ENCODE measurements around the gene PAN3.

PAN3 gene

DNA sequence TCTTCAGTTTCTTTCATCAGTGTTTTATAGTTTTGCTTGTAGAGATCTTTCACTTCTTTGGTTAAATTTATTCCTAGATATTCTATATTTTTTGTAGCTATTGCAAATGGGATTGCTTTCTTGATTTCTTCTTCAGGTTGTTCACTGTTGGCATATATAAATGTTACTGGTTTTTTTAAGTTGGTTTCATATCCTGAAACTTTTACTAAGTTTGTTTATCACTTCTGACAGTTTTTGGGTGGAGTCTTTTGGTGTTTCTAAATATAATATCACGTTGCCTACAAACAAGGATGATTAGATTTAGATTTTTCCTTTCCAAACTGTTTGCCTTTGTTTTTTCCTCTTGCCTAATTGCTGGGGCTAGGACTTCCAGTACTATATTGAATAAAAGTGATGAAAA, 109.7 kb downstream of the PAN3 start:
- no peak overlapping the region for H3K27ac ChIP-seq
- TF ChIP-seq, protein P1, sequence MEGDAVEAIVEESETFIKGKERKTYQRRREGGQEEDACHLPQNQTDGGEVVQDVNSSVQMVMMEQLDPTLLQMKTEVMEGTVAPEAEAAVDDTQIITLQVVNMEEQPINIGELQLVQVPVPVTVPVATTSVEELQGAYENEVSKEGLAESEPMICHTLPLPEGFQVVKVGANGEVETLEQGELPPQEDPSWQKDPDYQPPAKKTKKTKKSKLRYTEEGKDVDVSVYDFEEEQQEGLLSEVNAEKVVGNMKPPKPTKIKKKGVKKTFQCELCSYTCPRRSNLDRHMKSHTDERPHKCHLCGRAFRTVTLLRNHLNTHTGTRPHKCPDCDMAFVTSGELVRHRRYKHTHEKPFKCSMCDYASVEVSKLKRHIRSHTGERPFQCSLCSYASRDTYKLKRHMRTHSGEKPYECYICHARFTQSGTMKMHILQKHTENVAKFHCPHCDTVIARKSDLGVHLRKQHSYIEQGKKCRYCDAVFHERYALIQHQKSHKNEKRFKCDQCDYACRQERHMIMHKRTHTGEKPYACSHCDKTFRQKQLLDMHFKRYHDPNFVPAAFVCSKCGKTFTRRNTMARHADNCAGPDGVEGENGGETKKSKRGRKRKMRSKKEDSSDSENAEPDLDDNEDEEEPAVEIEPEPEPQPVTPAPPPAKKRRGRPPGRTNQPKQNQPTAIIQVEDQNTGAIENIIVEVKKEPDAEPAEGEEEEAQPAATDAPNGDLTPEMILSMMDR (conservative IDR thresholded peaks at IDR 0.05) = no peak

- H3K27ac ChIP-seq = no peak overlapping the region
- TF ChIP-seq, protein P1 (conservative IDR thresholded peaks at IDR 0.05) = no peak
These were observed 112.2 kb downstream of the PAN3 start for GRCh38 chr13:28250542-28250941.

- TF ChIP-seq, protein P1 (conservative IDR thresholded peaks at IDR 0.05) = no peak
- H3K27ac ChIP-seq = no peak overlapping the region
These were observed 113.1 kb downstream of the PAN3 start for GRCh38 chr13:28251466-28251865.

DNA sequence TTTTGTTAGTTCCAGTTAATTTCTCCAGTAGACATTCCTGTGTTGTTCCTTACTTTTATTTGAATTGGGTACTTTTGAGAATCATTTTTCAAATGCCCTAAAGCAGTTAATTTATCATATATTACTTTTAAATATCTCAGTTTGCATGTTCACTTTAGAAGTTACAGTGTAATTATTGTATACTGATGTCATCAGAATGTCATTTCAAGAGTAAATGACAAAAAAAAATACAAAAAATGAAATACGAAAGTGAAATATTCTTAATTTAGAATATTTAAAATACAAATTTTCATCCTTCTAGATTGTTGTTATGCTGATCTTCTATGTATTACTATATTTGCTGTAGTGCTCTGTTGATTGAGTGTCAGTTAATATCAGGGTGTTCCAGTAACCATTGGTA, 114.2 kb downstream of the PAN3 start:
- TF ChIP-seq, protein P1 (conservative IDR thresholded peaks at IDR 0.05) = no peak
- no peak overlapping the region for H3K27ac ChIP-seq

DNA sequence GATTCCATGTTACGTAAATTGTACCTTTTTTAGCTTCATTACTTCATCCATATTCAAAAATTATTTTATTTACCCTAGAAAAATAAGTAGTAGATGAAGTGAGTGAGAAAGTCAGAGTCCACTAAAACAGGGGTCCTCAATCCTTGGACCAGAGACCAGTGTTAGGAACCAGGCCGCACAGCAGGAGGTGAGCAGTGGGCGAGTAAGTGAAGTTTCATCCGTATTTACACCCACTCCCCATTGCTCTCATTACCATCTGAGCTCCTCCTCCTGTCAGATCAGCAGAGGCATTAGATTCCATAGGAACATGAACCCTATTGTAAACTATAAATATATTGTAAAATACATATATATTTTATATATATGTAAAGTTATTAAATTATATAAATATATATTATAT, 119.0 kb downstream of the PAN3 start:
- no peak overlapping the region for H3K27ac ChIP-seq
- TF ChIP-seq, protein P1 (conservative IDR thresholded peaks at IDR 0.05) = no peak

DNA sequence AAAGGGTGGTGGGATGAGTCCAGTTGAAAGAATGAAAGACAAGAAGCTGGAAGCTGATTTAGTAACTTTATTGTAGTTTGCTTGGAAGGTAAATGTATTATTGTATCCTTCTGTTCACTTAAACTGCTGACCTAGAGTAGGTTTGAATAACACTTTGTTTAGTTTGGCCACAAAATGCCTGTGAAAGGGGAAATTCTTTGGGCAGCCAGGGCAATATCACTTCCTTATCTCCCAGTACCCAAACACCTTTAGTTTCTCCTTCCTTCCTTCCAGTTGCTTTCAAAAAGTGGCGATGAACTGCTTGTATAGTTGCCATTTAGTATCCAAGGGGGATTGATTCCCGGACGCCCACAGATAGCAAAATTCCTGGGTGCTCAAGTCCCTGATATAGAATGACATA, 120.1 kb downstream of the PAN3 start:
- TF ChIP-seq, protein P1 (conservative IDR thresholded peaks at IDR 0.05) = no peak
- no peak overlapping the region for H3K27ac ChIP-seq

GRCh38 chr13:28267497-28267896, 129.2 kb downstream of the PAN3 start:
- H3K27ac ChIP-seq = no peak overlapping the region
- TF ChIP-seq, protein P1 (conservative IDR thresholded peaks at IDR 0.05) = no peak

GRCh38 chr13:28268800-28269223, 130.5 kb downstream of the PAN3 start:
- TF ChIP-seq, protein P1 (conservative IDR thresholded peaks at IDR 0.05) = no peak
- no peak overlapping the region for H3K27ac ChIP-seq

All from VCaP (cell line).